ENCODE results near the gene GLYATL3.
A peak's percentile ranks its signal among the peaks of the same experiment; 100 is the strongest.

Gene GLYATL3

DNA sequence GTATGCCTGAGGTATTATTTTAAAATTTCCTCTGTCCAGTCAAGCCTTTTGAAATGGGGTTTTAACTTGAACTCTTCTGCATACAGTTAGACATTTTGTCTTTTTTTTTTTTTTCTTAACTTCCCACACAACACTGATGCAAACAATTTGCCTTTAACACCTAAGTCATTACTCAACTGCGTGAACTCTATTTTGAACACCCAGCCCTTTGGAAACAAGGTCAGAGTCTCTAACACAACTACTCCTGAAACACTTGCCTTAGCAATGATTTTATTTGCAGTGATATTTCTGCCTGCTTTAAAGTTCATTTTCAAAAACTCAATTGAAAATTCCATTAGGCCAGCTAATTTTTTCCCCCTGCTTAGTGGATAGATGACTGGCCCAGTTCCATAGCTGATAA, 24.2 kb downstream of the GLYATL3 start:
- H3K36me3 Mint-ChIP-seq (ENCODE audit: low read depth), result no peaks in the 10 kb centered on the region
- no peaks in the 10 kb centered on the region for H3K9me3 Mint-ChIP-seq
- DNase-seq, result no peak
- peaks cover 2% of the 10 kb centered on the region for H3K27me3 Mint-ChIP-seq
- H3K4me1 Mint-ChIP-seq, result no peaks in the 10 kb centered on the region
- no peak overlapping the region for H3K4me3 Mint-ChIP-seq
- H3K27ac Mint-ChIP-seq, result no peak overlapping the region
- no peak for ATAC-seq

- Mint-ChIP-seq H3K27me3 (peaks cover 2% of the 10 kb centered on the region), H3K4me3 (no peak overlapping the region), H3K4me1 (no peaks in the 10 kb centered on the region), H3K27ac (no peak overlapping the region), H3K36me3 (ENCODE audit: low read depth) (no peaks in the 10 kb centered on the region), H3K9me3 (no peaks in the 10 kb centered on the region)
- ATAC-seq (no peak), DNase-seq (no peak)
Observed at GRCh38 chr6:49524541-49524940, 24.8 kb downstream of the GLYATL3 start.

GRCh38 chr6:49526598-49526997, 26.9 kb downstream of the GLYATL3 start:
- Mint-ChIP-seq H3K9me3 (no peaks in the 10 kb centered on the region), H3K36me3 (ENCODE audit: low read depth) (no peaks in the 10 kb centered on the region), H3K4me3 (no peak overlapping the region), H3K27ac (no peak overlapping the region), H3K4me1 (no peaks in the 10 kb centered on the region), H3K27me3 (peaks cover 2% of the 10 kb centered on the region)
- ATAC-seq, result no peak
- DNase-seq, result no peak

GRCh38 chr6:49527320-49527719, 27.6 kb downstream of the GLYATL3 start:
- Mint-ChIP-seq H3K4me3 (no peak overlapping the region), H3K27ac (no peak overlapping the region), H3K9me3 (no peaks in the 10 kb centered on the region), H3K4me1 (no peaks in the 10 kb centered on the region), H3K36me3 (ENCODE audit: low read depth) (no peaks in the 10 kb centered on the region), H3K27me3 (peaks cover 8% of the 10 kb centered on the region)
- DNase-seq, result no peak
- ATAC-seq, result no peak

DNA sequence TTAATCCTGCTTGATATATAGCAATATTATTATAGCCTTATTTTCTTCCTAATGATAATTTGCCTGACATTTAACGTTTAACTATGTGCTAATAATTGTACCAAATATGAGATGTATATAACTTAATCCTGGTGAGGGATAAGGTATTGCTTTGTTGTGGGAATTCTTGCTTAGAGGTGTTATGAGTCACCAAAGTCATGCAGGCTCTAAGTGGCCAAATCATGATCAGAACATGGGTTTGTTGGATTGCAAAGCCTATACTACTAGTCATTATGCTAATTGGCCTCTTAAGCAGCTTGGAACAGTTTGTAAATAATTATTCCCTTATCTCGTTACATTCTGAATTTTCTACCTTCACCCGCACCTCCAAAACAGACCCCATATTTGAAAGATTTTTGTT, 28.8 kb downstream of the GLYATL3 start:
- Mint-ChIP-seq H3K9me3 (no peaks in the 10 kb centered on the region), H3K36me3 (ENCODE audit: low read depth) (no peaks in the 10 kb centered on the region), H3K4me1 (no peaks in the 10 kb centered on the region), H3K4me3 (no peak overlapping the region), H3K27ac (no peak overlapping the region), H3K27me3 (peaks cover 9% of the 10 kb centered on the region)
- ATAC-seq, result no peak
- no peak for DNase-seq

DNA sequence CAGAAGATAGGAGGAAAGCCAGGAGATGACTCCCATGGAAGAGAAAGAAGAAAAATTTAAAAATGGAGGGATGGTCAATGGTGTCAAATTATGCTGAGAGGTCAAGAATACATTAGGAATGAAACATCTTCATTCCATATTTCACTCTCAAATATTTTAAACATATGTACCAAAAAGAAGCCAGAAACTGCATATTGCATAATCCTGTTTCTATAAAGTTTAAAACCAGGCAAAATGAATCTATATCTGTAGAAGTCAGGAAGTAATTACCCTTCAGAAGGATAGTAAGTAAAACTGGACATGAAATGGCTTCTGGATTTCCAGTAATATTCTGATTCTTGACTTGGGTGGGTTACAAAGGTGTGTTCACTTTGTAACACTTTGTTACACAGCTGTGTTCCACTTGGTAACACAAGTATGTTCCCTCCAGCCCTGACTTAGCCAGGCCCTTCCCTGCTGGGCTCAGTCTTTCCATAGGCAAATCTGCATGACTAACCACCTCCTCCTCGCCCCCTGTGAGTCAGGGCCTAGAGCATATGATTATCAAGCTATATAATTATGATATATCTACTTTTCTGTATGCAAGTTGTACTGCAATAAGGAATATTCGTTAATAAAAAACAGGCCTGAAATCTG, 30.5 kb downstream of the GLYATL3 start:
- Mint-ChIP-seq H3K9me3 (no peaks in the 10 kb centered on the region), H3K36me3 (ENCODE audit: low read depth) (no peaks in the 10 kb centered on the region), H3K27ac (no peak overlapping the region), H3K4me3 (no peak overlapping the region), H3K27me3 (peaks cover 9% of the 10 kb centered on the region), H3K4me1 (no peaks in the 10 kb centered on the region)
- peak; percentile 66 for ATAC-seq
- DNase-seq, result no peak

GRCh38 chr6:49531774-49532569, 32.2 kb downstream of the GLYATL3 start:
- Mint-ChIP-seq H3K4me1 (no peaks in the 10 kb centered on the region), H3K27me3 (peaks cover 11% of the 10 kb centered on the region), H3K4me3 (no peak overlapping the region), H3K9me3 (no peaks in the 10 kb centered on the region), H3K36me3 (ENCODE audit: low read depth) (no peaks in the 10 kb centered on the region), H3K27ac (no peak overlapping the region)
- DNase-seq (no peak), ATAC-seq (peak; percentile 49)

- DNase-seq (no peak), ATAC-seq (no peak)
- no peaks in the 10 kb centered on the region for H3K36me3 Mint-ChIP-seq (ENCODE audit: low read depth)
- peaks cover 9% of the 10 kb centered on the region for H3K27me3 Mint-ChIP-seq
- no peak overlapping the region for H3K4me3 Mint-ChIP-seq
- H3K4me1 Mint-ChIP-seq, result no peaks in the 10 kb centered on the region
- H3K9me3 Mint-ChIP-seq, result no peaks in the 10 kb centered on the region
- no peak overlapping the region for H3K27ac Mint-ChIP-seq
Observed at GRCh38 chr6:49535795-49536194, 36.1 kb downstream of the GLYATL3 start.

DNA sequence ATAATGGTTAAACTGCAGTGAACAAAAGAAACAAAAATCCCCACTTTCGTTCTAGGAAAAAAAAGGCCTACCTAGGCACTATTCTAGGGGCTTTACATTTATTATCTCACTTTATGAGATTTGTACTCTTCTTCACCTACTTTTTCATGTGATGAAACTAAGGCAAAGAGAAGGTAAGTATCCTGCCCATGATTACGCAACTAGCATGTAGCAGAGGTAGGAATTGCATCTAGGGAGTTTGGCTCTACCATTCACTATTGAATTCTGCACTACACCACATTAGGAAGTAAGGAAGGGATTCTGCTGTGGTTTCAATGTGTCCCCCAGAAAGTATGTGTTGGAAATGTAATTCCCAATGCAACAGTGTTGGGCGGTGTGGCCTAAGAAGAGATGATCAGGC, 39.4 kb downstream of the GLYATL3 start:
- DNase-seq (no peak), ATAC-seq (no peak)
- no peak overlapping the region for H3K27ac Mint-ChIP-seq
- no peaks in the 10 kb centered on the region for H3K36me3 Mint-ChIP-seq (ENCODE audit: low read depth)
- H3K4me3 Mint-ChIP-seq, result no peak overlapping the region
- H3K4me1 Mint-ChIP-seq, result no peaks in the 10 kb centered on the region
- peaks cover 2% of the 10 kb centered on the region for H3K27me3 Mint-ChIP-seq
- no peaks in the 10 kb centered on the region for H3K9me3 Mint-ChIP-seq

DNA sequence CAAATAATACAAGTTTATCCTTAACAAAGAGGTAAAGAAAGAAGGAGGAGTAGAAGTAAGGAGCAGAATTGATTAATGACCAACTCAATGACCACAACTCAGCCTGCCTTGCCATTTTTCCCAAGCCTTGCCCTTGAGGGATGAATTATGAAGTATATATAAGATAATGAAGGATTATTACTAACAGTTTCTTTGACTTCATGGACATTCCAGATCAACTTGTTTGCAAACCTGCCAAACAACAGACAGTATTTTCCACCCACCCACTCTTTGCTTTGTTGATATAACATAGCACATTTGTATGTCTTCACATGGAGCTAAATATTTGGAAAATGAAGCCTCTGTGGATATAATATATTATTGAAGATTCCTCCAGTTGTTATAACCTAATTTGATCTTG, 40.9 kb downstream of the GLYATL3 start:
- H3K27ac Mint-ChIP-seq, result no peak overlapping the region
- H3K4me1 Mint-ChIP-seq, result no peaks in the 10 kb centered on the region
- H3K9me3 Mint-ChIP-seq, result no peaks in the 10 kb centered on the region
- peaks cover 2% of the 10 kb centered on the region for H3K27me3 Mint-ChIP-seq
- DNase-seq (no peak), ATAC-seq (no peak)
- H3K4me3 Mint-ChIP-seq, result no peak overlapping the region
- no peaks in the 10 kb centered on the region for H3K36me3 Mint-ChIP-seq (ENCODE audit: low read depth)

- Mint-ChIP-seq H3K4me3 (no peak overlapping the region), H3K27me3 (peaks cover 2% of the 10 kb centered on the region), H3K4me1 (no peaks in the 10 kb centered on the region), H3K9me3 (no peaks in the 10 kb centered on the region), H3K36me3 (ENCODE audit: low read depth) (no peaks in the 10 kb centered on the region), H3K27ac (no peak overlapping the region)
- DNase-seq (no peak), ATAC-seq (no peak)
Observed at GRCh38 chr6:49541210-49541724, 41.5 kb downstream of the GLYATL3 start.

- no peaks in the 10 kb centered on the region for H3K36me3 Mint-ChIP-seq (ENCODE audit: low read depth)
- no peak overlapping the region for H3K4me3 Mint-ChIP-seq
- no peak for DNase-seq
- H3K9me3 Mint-ChIP-seq, result no peaks in the 10 kb centered on the region
- no peak for ATAC-seq
- H3K4me1 Mint-ChIP-seq, result no peaks in the 10 kb centered on the region
- no peaks in the 10 kb centered on the region for H3K27me3 Mint-ChIP-seq
- H3K27ac Mint-ChIP-seq, result no peak overlapping the region
Observed at GRCh38 chr6:49541936-49542335, 42.2 kb downstream of the GLYATL3 start.

- no peaks in the 10 kb centered on the region for H3K4me1 Mint-ChIP-seq
- H3K36me3 Mint-ChIP-seq (ENCODE audit: low read depth), result no peaks in the 10 kb centered on the region
- H3K9me3 Mint-ChIP-seq, result no peaks in the 10 kb centered on the region
- H3K27ac Mint-ChIP-seq, result no peak overlapping the region
- DNase-seq (no peak), ATAC-seq (no peak)
- peaks cover 8% of the 10 kb centered on the region for H3K27me3 Mint-ChIP-seq
- H3K4me3 Mint-ChIP-seq, result no peak overlapping the region
Observed at GRCh38 chr6:49543087-49543858, 43.5 kb downstream of the GLYATL3 start.

DNA sequence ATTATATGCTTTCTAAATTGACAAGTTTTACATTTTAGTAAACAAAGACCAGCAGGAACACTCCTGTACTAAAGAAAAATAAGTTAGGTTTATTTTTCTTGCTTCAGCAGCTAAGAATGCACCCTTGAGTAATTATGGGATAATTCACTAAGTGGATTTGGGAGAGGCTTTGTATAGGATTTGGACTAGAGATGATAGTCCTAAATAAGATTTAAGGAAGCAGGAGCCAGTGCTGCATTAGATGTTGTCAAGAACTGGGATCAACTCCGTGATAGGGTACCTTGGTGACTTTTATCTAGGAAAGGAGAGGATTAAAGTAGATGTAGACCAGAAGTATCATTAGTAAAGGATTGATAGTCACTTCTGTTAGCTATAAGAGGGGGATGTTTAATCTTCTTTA, 46.6 kb downstream of the GLYATL3 start:
- ATAC-seq (no peak), DNase-seq (no peak)
- Mint-ChIP-seq H3K36me3 (ENCODE audit: low read depth) (no peaks in the 10 kb centered on the region), H3K27ac (no peak overlapping the region), H3K9me3 (no peaks in the 10 kb centered on the region), H3K4me3 (no peak overlapping the region), H3K27me3 (peaks cover 28% of the 10 kb centered on the region), H3K4me1 (peaks cover 12% of the 10 kb centered on the region)
